ENCODE data around the gene NEK5.

GRCh38 chr13:51993713-51994112 is 135.2 kb downstream of the NEK5 start:
- TF ChIP-seq CTCF (IDR thresholded peaks at IDR 0.05) = no peak
- no peak for TF ChIP-seq POLR2A (IDR thresholded peaks at IDR 0.05)

Data from body of pancreas (tissue), 4 donors.